Testis (tissue), 3 donors: ENCODE data around the gene BEGAIN. TPM values are rescaled to one million over a fixed set of nuclear protein-coding genes. Genes with fewer than 3 reads are reported as not detected.

ENCODE experiments used
- DNase-seq: peaks from one replicate; pipeline ENCODE4 v3.0.0-alpha.2; 2019
- H3K27ac ChIP-seq, 2 donors: fragments of 200-600 bp; sonication (generic); one replicate each; pipeline ENCODE4 v1.5.1; 2019
- H3K27me3 ChIP-seq: fragments of 200-600 bp; sonication (generic); one replicate; pipeline ENCODE4 v1.5.1; 2019
- H3K36me3 ChIP-seq: fragments of 200-600 bp; sonication (generic); one replicate; pipeline ENCODE4 v1.5.1; 2017; ENCODE audit warnings: low read depth; ENCODE audit errors: missing control alignments
- H3K4me1 ChIP-seq: fragments of 200-600 bp; sonication (generic); one replicate; pipeline ENCODE4 v1.5.1; 2019
- H3K4me3 ChIP-seq, 2 donors: fragments of 200-600 bp; sonication (generic); one replicate each; pipeline ENCODE4 v1.5.1; 2017 to 2019
- H3K9me3 ChIP-seq: fragments of 200-600 bp; sonication (generic); one replicate; pipeline ENCODE4 v1.5.1; 2017
- CTCF ChIP-seq, 3 experiments: fragments of 450-650 bp in 2 of 3; fragments of 200-600 bp in 1 of 3; sonication (generic) in 1 of 3; IDR thresholded peaks; one replicate each; pipeline ENCODE4 v1.5.1; 2016 to 2019; ENCODE audit warnings: antibody characterized with exemption in 3 of 3, mild to moderate bottlenecking in 2 of 3, moderate library complexity in 1 of 3
- POLR2A ChIP-seq: fragments of 450-650 bp; IDR thresholded peaks from one replicate; pipeline ENCODE4 v1.6.1; 2017; ENCODE audit warnings: antibody characterized with exemption, mild to moderate bottlenecking, moderate library complexity
- WGBS, 2 donors: methylation state at CpG; one replicate each; pipeline ENCODE4 v1.1.5; 2018; 5-methylcytosine and 5-hydroxymethylcytosine counted together
- intact Hi-C: fragments of 100-400 bp; cut with DNase I; formaldehyde crosslinking; loops from one replicate; pipeline ENCODE4 v1.15.1; 2023; ENCODE audit warnings: low total_unique reads
- polyA plus RNA-seq: library from polyadenylated mRNA; stranded (reverse); fragments of 350-450 nt; fragmentation: Illumina TruSeq; extraction: RNeasy Lipid Tissue Mini Kit (QIAGEN cat#74804); gene quantifications from one replicate; pipeline ENCODE4 v1.2.3, GENCODE V29; 2014; ENCODE audit warnings: low read depth, low replicate concordance; ENCODE audit not compliant: insufficient read depth
- total RNA-seq, 2 donors: library from RNA; depleted of rRNA; stranded (reverse); fragments of >200 nt; gene quantifications; one replicate each; pipeline ENCODE4 v1.2.3, GENCODE V29; 2016

BEGAIN gene
- total and polyA plus RNA-seq, 3 donors from 2014 or later, result 4.5 to 7.6 (median 6.9) TPM

DNA sequence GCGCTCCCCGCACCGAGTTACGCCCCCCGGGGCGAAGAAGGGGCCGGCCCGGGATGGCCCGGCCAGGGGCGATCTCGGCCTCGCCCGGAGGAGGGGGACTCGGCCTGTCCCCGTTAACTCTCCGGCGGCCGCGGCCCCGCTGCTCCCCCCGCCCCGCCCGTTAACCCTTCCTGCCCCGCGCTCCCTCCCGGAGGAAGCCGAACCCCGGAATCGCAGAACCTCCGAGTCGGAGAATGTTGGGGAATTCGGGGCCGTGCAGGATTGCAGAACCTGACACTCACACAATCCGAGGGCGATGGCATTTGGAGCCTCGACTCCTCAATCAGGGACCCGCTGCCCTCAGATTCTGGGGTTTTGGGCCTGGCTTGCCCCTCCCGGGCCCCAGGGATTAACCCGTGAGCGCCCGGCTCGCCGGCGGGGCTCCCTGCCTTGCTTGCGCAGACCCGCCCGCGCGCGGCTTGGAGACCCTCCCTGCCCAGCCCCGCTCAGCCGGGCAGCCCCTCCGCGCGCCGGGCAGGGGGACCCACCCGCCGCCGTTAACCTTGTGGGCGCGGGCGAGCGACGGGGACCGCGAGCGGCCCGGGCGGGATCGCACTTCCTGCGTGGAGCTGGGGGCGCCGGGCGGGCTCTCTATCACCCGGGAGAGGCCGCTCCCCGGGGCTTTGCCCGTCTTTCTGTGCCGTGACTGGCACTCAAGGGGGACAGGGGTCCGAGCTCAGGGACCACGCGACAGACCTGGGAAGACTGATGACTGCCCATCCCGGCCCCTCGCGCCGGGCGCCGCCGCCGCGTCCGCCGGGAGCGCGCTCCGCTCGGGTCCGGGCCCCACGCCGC is 18.8 kb downstream of the BEGAIN start:
- no peaks in the 10 kb centered on the region for H3K9me3 ChIP-seq
- H3K36me3 ChIP-seq, result no peaks in the 10 kb centered on the region
- intact Hi-C loops, result no loop called here
- WGBS, 2 donors, result 0 to 1% methylated on average over 4 to 78 of the region's 100 CpGs
- no peak for DNase-seq
- peak overlapping the region; percentile 51 to 60 for H3K4me3 ChIP-seq
- H3K4me1 ChIP-seq, result peaks cover 9% of the 10 kb centered on the region
- no peak for TF ChIP-seq CTCF (IDR thresholded peaks at IDR 0.05)
- no peak for TF ChIP-seq POLR2A
- H3K27ac ChIP-seq, result no peak overlapping the region
- no peaks in the 10 kb centered on the region for H3K27me3 ChIP-seq

DNA sequence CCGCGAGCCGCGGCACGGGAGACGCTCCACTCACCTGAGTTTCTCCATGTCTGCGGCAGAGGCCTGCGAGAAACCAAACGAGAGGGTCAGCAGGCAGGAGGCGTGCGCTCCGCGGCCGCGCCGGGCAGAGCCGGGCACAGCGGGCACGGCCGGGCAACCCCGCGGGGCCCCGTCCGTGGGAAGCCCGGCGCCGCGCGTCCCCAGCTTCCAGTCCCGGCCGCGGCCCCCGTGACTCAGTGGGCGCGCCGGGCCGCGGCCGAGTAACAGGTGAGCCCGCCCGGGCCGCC is 19.4 kb downstream of the BEGAIN start:
- H3K4me1 ChIP-seq, result peaks cover 9% of the 10 kb centered on the region
- WGBS, 2 donors, result 1% methylated on average over 34 of the region's 42 CpGs; no CpG with 5 or more reads in 1 of the 2 donors
- H3K36me3 ChIP-seq, result no peaks in the 10 kb centered on the region
- intact Hi-C loops, result no loop called here
- H3K27me3 ChIP-seq, result no peaks in the 10 kb centered on the region
- TF ChIP-seq POLR2A (no peak), CTCF (IDR thresholded peaks at IDR 0.05) (no peak)
- DNase-seq, result no peak
- no peaks in the 10 kb centered on the region for H3K9me3 ChIP-seq
- peak overlapping the region; percentile 51 to 60 for H3K4me3 ChIP-seq
- no peak overlapping the region for H3K27ac ChIP-seq

GRCh38 chr14:100567009-100567876 is 20.0 kb downstream of the BEGAIN start:
- Histone ChIP-seq H3K27me3 (no peaks in the 10 kb centered on the region), H3K4me3 (peak overlapping the region; percentile 43 to 51), H3K4me1 (peaks cover 9% of the 10 kb centered on the region), H3K9me3 (no peaks in the 10 kb centered on the region), H3K27ac (no peak overlapping the region), H3K36me3 (no peaks in the 10 kb centered on the region)
- WGBS, 2 donors, result 4 to 5% methylated on average over 23 to 68 of the region's 70 CpGs
- intact Hi-C loops, result no loop called here
- TF ChIP-seq CTCF (IDR thresholded peaks at IDR 0.05) (no peak), POLR2A (no peak)
- no peak for DNase-seq

DNA sequence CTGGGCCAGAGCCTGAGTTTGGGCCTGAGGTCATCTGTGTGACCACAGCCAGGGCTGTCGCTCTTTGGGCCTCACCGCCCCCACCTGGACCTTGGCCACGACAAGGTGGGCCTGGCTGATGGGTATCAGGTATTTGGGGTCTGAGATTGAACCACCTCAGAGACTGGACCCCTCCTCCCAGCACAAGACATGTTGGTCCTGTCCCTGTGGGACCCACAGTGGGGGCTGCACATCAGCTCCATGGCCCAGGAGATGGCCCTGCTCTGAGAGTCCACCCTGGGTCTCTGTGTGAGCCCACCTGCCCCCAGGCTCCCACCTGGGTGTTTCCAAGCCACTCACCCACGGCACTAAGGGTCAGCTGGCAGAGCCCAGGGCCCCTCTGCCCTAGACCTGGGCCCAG is 20.6 kb downstream of the BEGAIN start:
- Histone ChIP-seq H3K9me3 (no peaks in the 10 kb centered on the region), H3K4me1 (peaks cover 9% of the 10 kb centered on the region), H3K27ac (no peak overlapping the region), H3K27me3 (no peaks in the 10 kb centered on the region), H3K36me3 (no peaks in the 10 kb centered on the region), H3K4me3 (no peak overlapping the region)
- 78% methylated on average over 4 of the region's 4 CpGs; no CpG with 5 or more reads in 1 of the 2 donors for WGBS, 2 donors
- no peak for DNase-seq
- TF ChIP-seq CTCF (IDR thresholded peaks at IDR 0.05) (no peak), POLR2A (no peak)
- intact Hi-C loops, result no loop called here
